Measurements from ENCODE around the gene IFNB1.

IFNB1 gene

DNA sequence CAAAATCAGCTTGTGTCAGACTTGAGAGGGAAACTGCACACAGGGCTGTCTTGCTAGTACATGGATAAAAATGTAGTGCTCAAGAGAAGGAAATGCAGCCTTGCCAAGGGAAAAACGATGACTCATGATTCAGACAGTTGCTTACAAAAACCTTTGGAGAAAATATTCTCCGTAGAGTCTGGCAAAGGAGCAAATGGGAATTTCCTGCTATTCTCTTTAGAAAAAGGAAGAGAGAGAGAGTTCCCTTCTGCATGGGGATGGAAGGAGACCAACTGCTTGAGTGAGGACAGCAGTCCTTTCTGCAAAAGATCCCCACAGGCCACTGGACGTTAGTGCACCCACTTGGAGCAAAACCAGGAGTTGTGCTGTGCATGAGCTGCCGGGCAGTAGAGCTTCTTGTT, 7.6 kb downstream of the IFNB1 start:
- DNase-seq = peak; percentile 96

DNA sequence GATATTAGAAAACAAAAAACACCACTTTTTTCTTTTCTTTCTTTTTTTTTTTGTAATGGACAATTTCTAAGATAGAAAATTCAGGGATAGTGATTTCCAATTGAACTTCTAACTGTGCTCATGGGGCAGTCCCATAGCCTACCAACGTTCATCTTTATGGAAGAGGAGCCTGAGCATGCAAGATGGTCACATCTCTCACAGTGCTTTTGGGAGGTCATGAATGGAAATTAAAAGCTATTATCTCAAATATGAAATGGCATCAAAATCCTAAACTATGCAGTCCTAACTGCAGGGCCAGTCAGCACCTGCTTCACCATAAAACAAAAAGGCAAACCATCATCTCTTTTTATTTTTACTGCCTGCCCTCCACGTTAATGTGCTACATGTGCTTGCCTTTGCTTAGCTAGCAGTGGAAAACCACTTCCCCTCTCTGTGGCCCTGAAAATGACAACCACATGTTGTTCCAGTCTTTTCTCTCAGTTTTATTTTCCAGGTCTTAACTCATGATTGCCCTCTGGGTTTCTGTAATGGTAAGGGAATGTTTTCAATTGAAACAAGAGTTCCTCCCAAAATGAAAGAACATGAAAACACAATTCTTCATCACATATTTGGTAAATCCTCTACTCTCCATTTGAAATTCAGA, 16.7 kb downstream of the IFNB1 start:
- peak; percentile 61 for DNase-seq

DNA sequence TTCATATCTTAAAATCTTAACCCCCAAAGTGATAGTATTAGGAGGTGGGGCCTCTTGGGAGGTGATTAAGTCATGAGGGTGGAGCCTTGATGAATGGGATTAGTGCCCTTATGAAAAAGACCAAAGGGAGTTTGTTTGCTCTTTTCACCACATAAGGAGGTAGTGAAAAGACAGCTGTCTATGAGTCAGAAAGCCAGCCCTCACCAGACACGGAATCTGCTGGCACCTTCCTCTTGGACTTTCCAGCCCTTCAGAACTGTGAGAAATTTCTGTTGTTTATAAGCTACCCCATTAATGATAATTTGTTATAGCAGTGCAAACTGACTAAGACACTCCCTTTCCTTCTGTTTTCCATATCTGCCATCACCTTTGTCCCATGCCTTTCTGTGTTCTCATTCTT, 20.8 kb downstream of the IFNB1 start:
- peak; percentile 18 for DNase-seq

DNA sequence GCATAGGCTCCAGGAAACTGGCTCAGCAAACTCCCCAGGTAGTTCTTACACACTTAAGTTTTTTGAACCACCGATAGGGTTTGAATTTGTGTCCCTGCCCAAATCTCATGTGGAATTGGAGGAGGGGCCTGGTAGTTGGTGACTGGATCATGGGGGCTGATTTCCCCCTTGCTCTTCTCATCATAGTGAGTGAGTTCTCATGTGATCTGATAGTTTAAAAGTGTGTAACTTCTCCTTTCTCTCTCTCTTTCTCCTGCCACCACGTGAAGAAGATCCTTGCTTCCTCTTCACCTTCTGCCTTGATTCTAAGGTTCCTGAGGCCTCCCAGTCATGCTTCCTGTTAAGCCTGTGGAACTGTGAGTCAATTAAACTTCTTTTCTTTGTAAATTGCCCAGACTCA, 23.9 kb downstream of the IFNB1 start:
- no peak for DNase-seq

DNA sequence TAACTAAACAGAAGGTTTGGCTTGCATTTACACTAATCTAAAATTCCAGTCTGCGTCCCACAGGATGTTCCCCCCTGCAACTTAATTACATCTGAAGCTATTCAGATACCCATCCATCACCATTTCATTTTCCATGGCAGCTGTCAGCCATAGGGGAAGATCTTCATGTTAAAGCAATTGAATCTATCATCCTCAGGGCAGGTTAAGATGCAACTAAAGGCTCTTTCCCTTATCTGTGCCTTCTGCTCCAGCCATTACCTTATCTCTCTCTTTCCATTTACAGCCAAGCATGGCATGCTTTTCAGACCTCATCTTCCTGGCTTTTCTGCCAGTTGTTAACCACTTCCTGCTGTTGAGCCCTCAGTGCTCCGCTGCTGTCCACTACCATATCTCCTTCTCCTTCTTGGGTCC, 30.5 kb downstream of the IFNB1 start:
- DNase-seq = no peak

DNA sequence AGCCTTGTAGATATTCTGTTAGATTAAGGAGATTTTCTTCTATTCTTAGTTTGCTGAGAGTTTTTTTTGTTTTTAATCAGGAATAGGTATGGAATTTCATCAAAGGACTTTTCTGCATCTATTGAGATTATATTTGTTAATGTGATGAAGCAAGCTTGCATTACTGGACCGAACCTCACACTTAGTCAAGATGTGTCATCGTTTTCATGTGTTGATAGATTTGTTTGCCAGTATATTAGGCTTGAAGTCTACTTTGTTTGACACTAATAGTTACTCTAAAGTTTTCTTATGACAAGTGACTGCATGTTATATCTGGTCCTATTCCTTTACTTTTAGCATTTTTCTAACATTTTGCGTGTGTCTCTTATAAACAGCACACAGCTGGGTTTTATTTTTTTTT, 33.9 kb downstream of the IFNB1 start:
- no peak for DNase-seq

DNA sequence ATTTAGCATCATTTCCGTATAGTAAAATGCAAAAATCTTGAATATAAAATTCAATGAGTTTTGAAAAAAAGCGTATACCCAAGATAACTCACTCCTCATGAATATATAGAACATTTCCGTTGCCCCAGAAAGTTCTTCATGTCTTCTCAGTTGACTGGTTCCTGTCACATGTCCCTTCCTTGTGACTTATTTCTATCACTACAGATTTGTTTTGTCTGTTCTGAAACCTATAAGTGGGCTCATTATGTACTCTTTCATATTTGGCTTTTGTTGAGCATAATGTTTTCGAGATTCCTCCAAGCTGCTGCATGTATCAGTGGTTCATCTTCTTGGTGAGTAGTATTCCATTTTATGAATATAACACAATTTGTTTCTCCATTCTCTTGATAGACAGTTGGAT, 35.3 kb downstream of the IFNB1 start:
- no peak for DNase-seq

DNA sequence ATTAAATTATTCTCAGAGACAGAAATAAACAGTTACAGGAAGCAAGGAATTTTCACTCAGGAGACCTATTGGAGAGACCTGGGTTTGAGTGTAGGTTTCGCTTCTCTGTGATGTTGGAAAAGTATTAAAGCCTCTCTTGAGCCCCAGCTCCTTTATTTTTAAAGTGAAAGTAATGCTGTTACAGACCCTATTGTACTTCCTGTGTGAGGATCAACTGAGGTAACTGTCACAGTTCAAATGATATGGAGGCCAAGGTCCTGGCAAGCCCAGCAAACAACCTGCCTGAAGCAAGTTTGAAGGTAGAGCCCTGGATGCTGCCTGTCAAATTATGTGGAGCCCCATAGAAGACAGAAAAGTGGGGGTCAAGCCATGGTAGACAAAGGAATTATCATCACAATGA, 38.4 kb downstream of the IFNB1 start:
- no peak for DNase-seq

DNA sequence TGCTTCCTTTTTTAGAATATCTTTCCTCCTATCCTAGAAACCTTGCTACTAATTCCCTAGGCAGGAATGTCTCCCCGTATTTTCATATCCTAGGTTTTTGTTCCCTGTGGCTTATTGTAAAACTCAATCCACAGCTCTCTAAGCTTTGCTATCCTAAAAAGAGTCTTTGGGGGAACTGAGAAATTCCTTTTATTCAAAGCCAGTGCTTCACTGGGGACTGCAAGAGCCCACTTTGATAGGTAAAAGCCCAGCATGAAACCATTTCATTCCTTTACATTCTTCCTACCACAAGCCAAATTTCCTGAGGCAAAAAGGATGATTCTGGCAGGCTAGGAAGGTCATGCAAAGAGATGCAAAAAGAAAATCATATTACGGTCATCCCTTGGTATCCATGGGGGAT, 40.5 kb downstream of the IFNB1 start:
- no peak for DNase-seq

DNA sequence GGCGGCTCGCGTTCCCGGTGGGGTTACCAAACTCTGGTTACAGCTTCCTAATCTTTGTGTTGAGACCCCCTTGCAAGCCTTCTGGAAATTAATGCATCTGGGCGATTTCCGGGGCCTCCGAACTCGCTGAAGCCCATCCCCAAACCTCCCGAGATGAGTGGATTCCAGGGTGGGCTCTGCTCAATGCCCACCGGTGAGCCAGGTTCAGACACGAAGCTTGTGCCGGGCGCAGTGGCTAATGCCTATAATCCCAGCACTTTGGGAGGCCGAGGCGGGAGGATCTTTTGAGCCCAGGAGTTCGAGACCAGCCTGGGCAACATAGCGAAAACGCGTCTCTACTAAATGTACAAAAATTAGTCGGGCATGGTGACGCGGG, 45.9 kb downstream of the IFNB1 start:
- no peak for DNase-seq

DNA sequence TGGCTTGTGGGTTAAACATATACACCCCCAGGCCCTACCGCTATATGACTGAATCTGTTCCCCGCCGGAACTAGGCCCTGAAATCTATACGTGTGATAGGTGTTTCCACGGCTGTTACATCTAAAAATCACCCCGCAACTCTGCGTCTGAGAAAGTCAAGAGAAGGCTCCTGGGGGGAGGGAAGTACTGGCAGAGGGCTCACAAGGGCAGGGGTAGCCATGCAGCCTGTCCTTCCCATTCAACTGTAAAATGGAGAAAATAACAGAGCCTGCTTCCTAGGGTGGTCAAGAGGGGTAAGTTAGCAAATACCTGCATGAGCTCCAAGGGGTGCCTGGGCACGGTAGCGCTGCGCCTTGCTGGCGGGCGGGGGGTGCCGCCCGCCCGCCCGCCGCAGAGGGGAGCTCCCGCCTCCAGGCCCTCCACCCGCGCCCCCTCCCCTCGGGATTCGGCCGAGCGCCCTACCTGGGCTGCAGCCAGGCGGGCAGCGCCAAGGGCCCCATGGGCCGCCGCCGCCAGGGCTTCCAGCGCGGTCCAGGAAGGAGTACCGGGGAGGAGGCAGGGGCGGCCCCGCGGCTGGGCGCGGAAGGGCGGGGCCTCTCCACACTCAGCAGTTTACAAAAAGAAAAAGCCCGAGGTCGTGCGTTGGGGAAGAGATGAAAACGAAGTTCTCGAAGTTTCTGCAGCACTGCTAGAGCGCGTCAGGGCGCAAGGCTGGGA, 46.5 kb downstream of the IFNB1 start, which contains the start of gene HACD4:
HACD4 (minus strand) TSS at position 550 of the 717 bp plus-strand sequence; CDS start at position 500, 50 bp downstream.
- DNase-seq = peak; percentile 43

DNA sequence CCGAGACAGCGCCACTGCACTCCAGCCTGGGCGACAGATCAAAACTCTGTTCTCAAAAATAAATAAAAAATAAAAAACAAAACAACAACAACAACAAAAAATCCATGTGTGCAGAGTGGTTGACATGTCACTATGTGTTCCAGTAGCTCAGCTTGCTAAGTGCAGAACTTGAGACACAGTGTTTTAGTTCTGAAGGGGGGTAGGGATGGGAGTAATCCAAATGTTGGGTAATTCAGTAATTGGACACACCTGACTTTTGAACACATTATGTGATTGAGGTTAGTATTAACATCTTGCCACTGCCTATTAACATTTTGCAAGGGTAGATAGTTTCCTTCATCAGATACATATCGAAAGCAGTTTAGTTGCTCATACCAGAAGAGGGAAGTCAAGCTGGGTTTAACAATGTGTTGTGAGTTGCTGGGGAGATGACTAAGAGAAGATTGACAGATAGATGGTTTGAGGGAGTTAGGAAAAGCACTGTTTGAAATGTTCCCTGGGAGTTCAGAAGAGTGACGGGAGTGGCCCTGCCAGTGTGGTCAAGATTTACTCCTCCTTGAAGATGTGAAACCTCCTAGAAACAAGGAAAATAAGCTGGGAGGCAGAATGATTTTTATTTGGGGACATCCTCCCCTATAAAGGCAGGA, 47.2 kb downstream of the IFNB1 start:
- DNase-seq = peak; percentile 61

DNA sequence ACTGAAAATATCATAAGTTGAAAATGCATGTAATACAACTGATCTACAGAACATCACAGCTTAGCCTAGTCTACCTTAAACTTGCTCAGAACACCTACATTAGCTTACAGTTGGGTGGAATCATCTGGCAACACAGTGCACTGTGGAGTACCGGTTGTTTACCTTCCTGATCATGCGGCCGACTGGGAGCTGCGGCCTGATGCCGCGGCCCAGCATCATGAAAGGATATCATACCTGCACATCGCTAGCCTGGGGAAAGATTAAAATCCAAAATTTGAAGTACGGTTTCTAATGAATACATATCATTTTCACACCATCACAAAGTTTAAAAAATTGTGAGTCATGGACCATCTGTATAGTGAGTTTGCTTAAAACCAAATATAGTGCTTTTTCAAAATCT, 48.1 kb downstream of the IFNB1 start:
- DNase-seq = no peak

DNA sequence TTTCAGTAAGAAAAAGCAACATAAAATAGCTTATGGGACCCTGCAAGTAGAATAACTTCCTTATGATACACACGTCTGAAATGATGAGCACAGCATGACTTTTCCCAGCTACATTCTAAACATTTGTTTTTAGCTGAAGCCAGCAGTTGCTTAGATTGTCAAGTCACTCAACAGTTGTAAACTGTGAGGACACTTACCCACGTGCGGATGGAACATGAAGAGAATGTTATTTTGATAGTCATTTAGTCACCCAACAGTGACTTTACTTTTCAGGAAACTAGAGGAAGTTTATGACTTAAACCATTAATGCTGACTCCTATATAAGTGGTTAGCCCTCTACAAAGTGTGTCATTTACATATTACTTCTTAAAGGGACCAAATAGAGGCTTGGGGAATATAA, 49.3 kb downstream of the IFNB1 start:
- peak; percentile 60 for DNase-seq

DNA sequence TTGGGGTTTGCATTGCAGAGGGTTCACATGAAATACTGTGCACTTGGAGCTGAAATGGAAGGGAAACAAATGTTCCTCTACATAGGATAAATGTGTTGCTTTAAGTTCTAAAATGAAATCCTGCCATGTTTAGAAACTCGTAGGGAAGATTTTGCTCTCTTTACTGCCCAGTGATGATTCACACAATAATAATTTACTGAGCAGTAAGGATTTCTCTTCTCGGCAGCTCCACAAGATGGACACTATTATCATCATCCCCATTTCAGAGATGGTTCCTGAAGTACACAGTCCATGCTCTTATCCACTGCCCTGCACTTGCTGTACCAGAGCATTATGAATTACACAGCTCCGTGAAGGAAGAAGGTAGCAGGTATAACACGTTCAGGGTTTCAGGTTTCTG, 50.4 kb downstream of the IFNB1 start:
- peak; percentile 68 for DNase-seq

Measured in fibroblast of skin of back (primary cell).